Pancreas (tissue), 10 donors: ENCODE results near the gene SCLY. TPM values are rescaled to one million over a fixed set of nuclear protein-coding genes. Genes with fewer than 3 reads are reported as not detected.
A peak's percentile ranks its signal among the peaks of the same experiment; 100 is the strongest.

Experiments used
- ATAC-seq, 4 donors: fragments of 200-7000 bp; cut with Tn5 transposase; one replicate each; pipeline versions ENCODE4 v1.8.0 to v1.9.1; 2020; ENCODE audit warnings: mild to moderate bottlenecking in 4 of 4, moderate library complexity in 4 of 4
- DNase-seq, 6 donors: peaks; one replicate each; pipeline ENCODE4 v3.0.0-alpha.2; 2020
- FAIRE-seq: peaks from 2 replicates; lab custom pipeline; 2012; peaks lifted over from hg19 to GRCh38; lab: Jason Lieb, UNC
- H3K27ac ChIP-seq, 4 donors: fragments of 200-600 bp; sonication (generic); 1 replicate in 3 of 4; 2 replicates in 1 of 4; pipeline versions ENCODE4 v1.5.0 to v1.8.0; 2020
- H3K27me3 ChIP-seq, 4 donors: fragments of 200-600 bp; one replicate each; pipeline ENCODE4 v1.8.0; 2021
- H3K36me3 ChIP-seq, 3 donors: fragments of 200-600 bp; sonication (generic) in 1 of 3; one replicate each; pipeline versions ENCODE4 v1.5.0 to v1.8.0; 2020 to 2021
- H3K4me1 ChIP-seq, 3 donors: fragments of 200-600 bp; one replicate each; pipeline ENCODE4 v1.8.0; 2021
- H3K4me3 ChIP-seq, 4 donors: fragments of 200-600 bp; sonication (generic) in 2 of 4; one replicate each; pipeline versions ENCODE4 v1.5.0 to v1.8.0; 2020 to 2021
- H3K9me3 ChIP-seq, 4 donors: fragments of 200-600 bp; one replicate each; pipeline ENCODE4 v1.8.0; 2021
- WGBS, 2 donors: extraction: QIAGEN DNeasy Blood & Tissue Kit; methylation state at CpG; one replicate each; pipeline ENCODE4 v1.1.7; 2013; 5-methylcytosine and 5-hydroxymethylcytosine counted together
- intact Hi-C, 3 donors: fragments of 100-400 bp; cut with DNase I; formaldehyde crosslinking; loops; one replicate each; pipeline versions ENCODE4 v1.11.1 to v1.14.2; 2022
- polyA plus RNA-seq, 2 donors: library from polyadenylated mRNA; stranded (reverse); fragments of 200-250 nt; gene quantifications; one replicate each; pipeline ENCODE4 v1.2.3, GENCODE V29; 2013
- total RNA-seq, 6 donors: library from RNA; stranded (reverse); fragmentation: NEBNext Ultra II Directional in 4 of 6; extraction: Animal tissue kit (Norgen Biotek cat#: 25700) in 4 of 6; gene quantifications; one replicate each; pipeline versions ENCODE4 v1.2.1 to v1.2.4, GENCODE V29; 2021 to 2023
- TF ChIP-seq, protein P1 (sequence below), 4 donors: fragments of 200-600 bp; sonication (generic) in 3 of 4; IDR thresholded peaks; one replicate each; pipeline versions ENCODE4 v1.5.0 to v1.8.0; 2021; ENCODE audit warnings: antibody characterized with exemption in 4 of 4
- donor health status: healthy with polysubstance abuse.
- donor health status: DM: no; HTN: no; CAD: no; lungs with moderate emphysema.
- donor health status: DM: no; HTN: no; CAD: no.
- donor health status: control.
- donor health status: control.
- donor health status: Bipolar disorder and iron deficiency.
- donor health status: DM: yes; HTN: yes; CAD: no.
- donor health status: DM: no; HTN: no; CAD: no.
- donor health status: DM: no; HTN: no; CAD: no.
- donor health status: DM: yes; HTN: yes; CAD: no.

The SCLY gene
- total and polyA plus RNA-seq, 8 donors = 13.8 to 33.5 (median 22.3) TPM

DNA sequence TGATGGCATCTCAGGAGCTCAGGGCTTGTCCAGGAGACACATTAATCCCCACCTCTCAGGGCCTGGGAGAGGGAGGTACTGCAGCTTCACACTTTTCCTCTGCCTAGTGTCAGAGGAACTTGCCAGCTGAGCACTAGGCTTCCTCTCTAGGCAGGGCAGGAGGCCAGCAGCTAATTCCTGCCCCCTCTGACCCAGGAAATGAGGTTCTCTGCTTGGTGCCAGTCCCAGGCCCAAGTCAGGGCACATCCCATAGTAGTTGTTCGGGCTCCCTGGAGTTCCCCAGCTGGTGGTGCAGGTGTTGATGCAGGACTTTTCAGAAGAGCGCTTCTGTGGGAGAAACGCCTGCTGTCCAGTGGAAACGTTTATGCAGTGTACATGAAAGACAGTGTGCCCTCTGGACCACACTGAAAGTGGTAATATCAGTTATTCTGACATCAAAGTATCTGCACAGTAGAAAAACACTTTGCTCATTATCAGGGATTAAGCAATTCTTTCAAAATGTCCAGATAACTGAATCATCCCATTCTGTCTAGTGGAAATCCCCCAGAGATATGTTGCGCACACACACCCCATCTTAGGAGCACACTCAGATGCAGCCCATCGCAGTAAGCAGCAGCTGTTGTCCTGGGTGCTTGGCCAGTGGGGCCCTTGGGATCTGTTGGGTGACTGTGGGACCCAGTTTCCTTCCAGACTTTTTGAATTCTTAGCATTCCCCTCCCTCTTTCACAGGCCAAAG lies 17.8 kb upstream of the SCLY start:
- 55 to 62% methylated on average over 6 of the region's 6 CpGs for WGBS, 2 donors
- TF ChIP-seq, protein P1, sequence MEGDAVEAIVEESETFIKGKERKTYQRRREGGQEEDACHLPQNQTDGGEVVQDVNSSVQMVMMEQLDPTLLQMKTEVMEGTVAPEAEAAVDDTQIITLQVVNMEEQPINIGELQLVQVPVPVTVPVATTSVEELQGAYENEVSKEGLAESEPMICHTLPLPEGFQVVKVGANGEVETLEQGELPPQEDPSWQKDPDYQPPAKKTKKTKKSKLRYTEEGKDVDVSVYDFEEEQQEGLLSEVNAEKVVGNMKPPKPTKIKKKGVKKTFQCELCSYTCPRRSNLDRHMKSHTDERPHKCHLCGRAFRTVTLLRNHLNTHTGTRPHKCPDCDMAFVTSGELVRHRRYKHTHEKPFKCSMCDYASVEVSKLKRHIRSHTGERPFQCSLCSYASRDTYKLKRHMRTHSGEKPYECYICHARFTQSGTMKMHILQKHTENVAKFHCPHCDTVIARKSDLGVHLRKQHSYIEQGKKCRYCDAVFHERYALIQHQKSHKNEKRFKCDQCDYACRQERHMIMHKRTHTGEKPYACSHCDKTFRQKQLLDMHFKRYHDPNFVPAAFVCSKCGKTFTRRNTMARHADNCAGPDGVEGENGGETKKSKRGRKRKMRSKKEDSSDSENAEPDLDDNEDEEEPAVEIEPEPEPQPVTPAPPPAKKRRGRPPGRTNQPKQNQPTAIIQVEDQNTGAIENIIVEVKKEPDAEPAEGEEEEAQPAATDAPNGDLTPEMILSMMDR (IDR thresholded peaks at IDR 0.05) = no peak
- DNase-seq (peak; percentile 66 to 90 (median 86)), FAIRE-seq (no peak), ATAC-seq (peak; percentile 66 to 80 (median 74))
- Histone ChIP-seq H3K27me3 (no peaks in the 10 kb centered on the region), H3K4me1 (peaks cover 34 to 52% (median 37%) of the 10 kb centered on the region in 3 donors), H3K27ac (peak overlapping the region; percentile 20 to 72 (median 58)), H3K36me3 (peaks cover 0 to 4% (median 3%) of the 10 kb centered on the region in 3 donors), H3K4me3 (no peak overlapping the region), H3K9me3 (no peaks in the 10 kb centered on the region)
- intact Hi-C loops = no loop called here

DNA sequence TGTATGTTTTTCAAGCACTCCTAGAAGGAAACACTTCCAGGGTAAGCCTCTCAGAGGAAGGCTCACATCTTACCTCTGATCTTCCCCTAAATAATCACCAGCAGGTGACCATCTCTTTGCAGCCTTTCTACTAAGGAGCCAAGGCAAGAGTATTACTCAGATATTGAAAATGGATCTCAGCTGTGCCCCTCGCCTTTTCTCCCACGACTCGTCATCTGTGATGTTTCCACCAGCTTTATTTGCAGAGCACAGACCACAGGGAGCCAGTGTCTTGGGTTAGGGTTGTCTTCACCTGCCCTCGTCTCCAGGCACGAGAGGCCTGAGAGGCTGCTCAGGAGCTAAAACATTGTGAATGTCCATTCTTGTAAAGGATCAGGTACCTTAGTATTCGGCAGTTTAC lies 16.9 kb upstream of the SCLY start:
- peak; percentile 35 to 43 (median 40) for ATAC-seq
- intact Hi-C loops = no loop called here
- TF ChIP-seq, protein P1 (IDR thresholded peaks at IDR 0.05) = no peak
- Histone ChIP-seq H3K4me1 (peaks cover 34 to 52% (median 37%) of the 10 kb centered on the region in 3 donors), H3K27ac (peak overlapping the region; percentile 20 to 72 (median 58)), H3K27me3 (no peaks in the 10 kb centered on the region), H3K4me3 (no peak overlapping the region), H3K36me3 (peaks cover 0 to 3% (median 0%) of the 10 kb centered on the region in 3 donors), H3K9me3 (no peaks in the 10 kb centered on the region)
- 41 to 45% methylated on average over 6 of the region's 6 CpGs for WGBS, 2 donors
- FAIRE-seq = no peak
- DNase-seq = peak in 4 of 6 donors; percentile 58 to 75 (median 70)

DNA sequence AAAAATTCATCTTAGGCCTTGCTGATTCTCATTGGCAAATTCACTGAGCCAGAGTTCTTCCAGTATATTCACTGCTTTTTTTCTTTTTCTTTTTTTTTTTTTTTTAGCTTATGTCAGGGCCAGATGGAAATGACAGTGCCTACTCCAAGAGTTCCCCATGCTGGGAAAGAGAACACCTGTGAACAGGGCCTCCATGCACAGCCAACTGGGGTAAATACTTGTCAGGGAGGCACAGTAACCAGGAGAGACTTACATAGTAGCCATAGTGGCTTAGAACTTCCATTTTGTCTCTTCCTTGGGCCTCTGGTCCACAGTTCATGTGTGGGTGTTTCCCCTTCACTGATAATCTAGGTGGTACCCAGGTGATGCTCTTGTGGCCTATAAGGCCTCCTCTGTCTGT lies 15.2 kb upstream of the SCLY start:
- FAIRE-seq (no peak), ATAC-seq (peak; percentile 67 to 81 (median 76)), DNase-seq (peak in 4 of 6 donors; percentile 62 to 89 (median 84))
- intact Hi-C loops = no loop called here
- Histone ChIP-seq H3K4me1 (peaks cover 34 to 52% (median 37%) of the 10 kb centered on the region in 3 donors), H3K36me3 (peaks cover 0 to 3% (median 0%) of the 10 kb centered on the region in 3 donors), H3K27ac (peak overlapping the region; percentile 63 to 72 (median 66)), H3K9me3 (no peaks in the 10 kb centered on the region), H3K4me3 (no peak overlapping the region), H3K27me3 (no peaks in the 10 kb centered on the region)
- TF ChIP-seq, protein P1 (IDR thresholded peaks at IDR 0.05) = no peak

DNA sequence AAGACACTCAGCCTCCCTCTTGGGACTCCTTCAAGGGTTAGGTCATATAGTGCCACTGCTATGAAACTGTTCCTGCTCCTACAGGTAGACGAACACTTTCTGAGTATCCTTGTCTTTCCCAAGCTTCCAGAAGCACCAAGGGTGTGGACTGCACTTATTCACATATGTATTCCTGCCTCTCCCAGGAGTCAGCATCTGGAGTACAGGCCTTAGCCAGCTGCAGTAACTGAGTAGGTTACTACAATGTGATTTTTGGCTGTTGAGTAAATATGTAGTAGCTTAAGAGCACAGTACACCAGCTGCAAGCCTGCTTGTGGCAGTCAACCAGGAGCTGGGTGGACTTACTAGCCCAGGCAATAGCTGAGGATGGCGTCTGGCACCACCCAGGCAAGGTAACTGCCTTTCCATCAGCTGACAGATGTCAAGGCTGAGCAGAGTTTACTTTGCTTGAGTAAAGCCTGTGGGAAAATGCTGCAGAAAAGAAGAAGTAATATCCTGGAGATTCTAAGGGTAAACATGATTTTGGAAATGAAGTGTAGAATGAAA lies 14.0 kb upstream of the SCLY start:
- Histone ChIP-seq H3K27ac (peak overlapping the region; percentile 63 to 70 (median 66)), H3K4me3 (no peak overlapping the region), H3K27me3 (no peaks in the 10 kb centered on the region), H3K36me3 (peaks cover 0 to 2% (median 0%) of the 10 kb centered on the region in 3 donors), H3K4me1 (peaks cover 34 to 50% (median 37%) of the 10 kb centered on the region in 3 donors), H3K9me3 (no peaks in the 10 kb centered on the region)
- intact Hi-C loops = no loop called here
- no peak for FAIRE-seq
- 46 to 47% methylated on average over 2 of the region's 2 CpGs for WGBS, 2 donors
- TF ChIP-seq, protein P1 (IDR thresholded peaks at IDR 0.05) = no peak
- peak; percentile 49 to 69 (median 58) for ATAC-seq
- peak in 4 of 6 donors; percentile 71 to 86 (median 74) for DNase-seq
